A549 (cell line): Measurements from ENCODE around the gene GRK5. TPM values are rescaled to one million over a fixed set of nuclear protein-coding genes. Genes with fewer than 3 reads are reported as not detected.

ENCODE experiments used
- ATAC-seq, 2 experiments: fragments of 200-7000 bp in 1 of 2; fragments of >200 bp in 1 of 2; cut with Nextera tagmentation in 1 of 2; cut with Tn5 transposase in 1 of 2; 3 replicates each; pipeline versions ENCODE4 v1.8.0 to v1.9.1; 2018 to 2020; ENCODE audit warnings: mild to moderate bottlenecking in 1 of 2, moderate library complexity in 1 of 2
- CTCF ChIA-PET: fragments of 300-600 bp; sonication (Branson Sonifier 250); formaldehyde crosslinking; extraction: SDS; loops from one replicate; lab custom pipeline; 2021; ENCODE audit warnings: antibody characterized with exemption, inconsistent platforms; lab: Yijun Ruan, JAX
- POLR2A ChIA-PET: fragments of 350-600 bp; formaldehyde crosslinking; extraction: SDS; loops from one replicate; lab custom pipeline; 2021; ENCODE audit warnings: antibody characterized with exemption, inconsistent platforms; lab: Yijun Ruan, JAX
- DNase-seq, 2 experiments: peaks; one replicate each; pipeline versions ENCODE4 v3.0.0 to v3.0.0-alpha.2; 2011 to 2016; ENCODE audit warnings: low read depth in 1 of 2, low spot score in 1 of 2
- FAIRE-seq: peaks from 2 replicates; lab custom pipeline; 2011; peaks lifted over from hg19 to GRCh38; lab: Jason Lieb, UNC
- H3K27ac ChIP-seq, 2 experiments: fragments of >200 bp; sonication (Bioruptor Twin); formaldehyde crosslinking; 3 replicates each; pipeline ENCODE4 v1.5.1; 2016 to 2017
- H3K4me1 ChIP-seq: fragments of >200 bp; sonication (Bioruptor Twin); formaldehyde crosslinking; 3 replicates; pipeline ENCODE4 v1.6.1; 2016
- H3K4me2 ChIP-seq: fragments of >200 bp; sonication (Bioruptor Twin); formaldehyde crosslinking; 3 replicates; pipeline ENCODE4 v1.6.1; 2016
- H3K4me3 ChIP-seq: fragments of >200 bp; sonication (Bioruptor Twin); formaldehyde crosslinking; 3 replicates; pipeline ENCODE4 v1.5.1; 2016
- H3K9me3 ChIP-seq: fragments of >200 bp; sonication (Bioruptor Twin); formaldehyde crosslinking; 3 replicates; pipeline ENCODE4 v1.6.1; 2016
- CBX2 ChIP-seq: fragments of 200-600 bp; sonication (generic); IDR thresholded peaks from 2 replicates; pipeline ENCODE4 v1.6.1; 2016; ENCODE audit warnings: low read depth, mild to moderate bottlenecking, borderline replicate concordance
- CBX8 ChIP-seq: fragments of 200-600 bp; sonication (generic); IDR thresholded peaks from 2 replicates; pipeline ENCODE4 v1.6.1; 2016
- CEBPB ChIP-seq, 2 experiments: fragments of >200 bp in 1 of 2; sonication (Bioruptor Twin) in 1 of 2; formaldehyde crosslinking in 1 of 2; IDR thresholded peaks; 2 replicates each; pipeline ENCODE4 v1.6.1; 2012 to 2016
- CHD4 ChIP-seq: fragments of 200-600 bp; sonication (generic); IDR thresholded peaks from 2 replicates; pipeline ENCODE4 v1.6.1; 2016; ENCODE audit warnings: antibody characterized with exemption, mild to moderate bottlenecking, borderline replicate concordance
- E2F6 ChIP-seq: IDR thresholded peaks from 2 replicates; pipeline ENCODE4 v1.6.1; 2012; ENCODE audit warnings: low read depth, borderline replicate concordance
- EHF ChIP-seq: fragments of 250-450 bp; sonication (Bioruptor Pico); IDR thresholded peaks from 2 replicates; pipeline ENCODE4 v1.5.0; 2020; ENCODE audit warnings: mild to moderate bottlenecking
- ELK1 ChIP-seq: fragments of 150-350 bp; IDR thresholded peaks from 2 replicates; pipeline ENCODE4 v1.6.1; 2014; ENCODE audit warnings: low read depth, mild to moderate bottlenecking, low read length
- ESRRA ChIP-seq: fragments of 150-350 bp; IDR thresholded peaks from 2 replicates; pipeline ENCODE4 v1.6.1; 2014; ENCODE audit warnings: mild to moderate bottlenecking, low read length, borderline replicate concordance
- FOSL2 ChIP-seq, 2 experiments: fragments of 450-650 bp in 1 of 2; fragments of >200 bp in 1 of 2; sonication (Bioruptor Twin) in 1 of 2; formaldehyde crosslinking; IDR thresholded peaks; 2 replicates each; pipeline versions ENCODE4 v1.5.0 to v1.6.1; 2016 to 2020; ENCODE audit warnings: mild to moderate bottlenecking in 1 of 2, moderate library complexity in 1 of 2
- FOXS1 ChIP-seq: fragments of 250-450 bp; sonication (Bioruptor Pico); IDR thresholded peaks from 2 replicates; pipeline ENCODE4 v1.5.0; 2020; ENCODE audit warnings: mild to moderate bottlenecking, moderate library complexity
- HEYL ChIP-seq: fragments of 250-450 bp; sonication (Bioruptor Pico); IDR thresholded peaks from 2 replicates; pipeline ENCODE4 v1.8.0; 2021; ENCODE audit warnings: mild to moderate bottlenecking, moderate library complexity
- HOXB5 ChIP-seq: fragments of 250-450 bp; sonication (Bioruptor Pico); IDR thresholded peaks from 2 replicates; pipeline ENCODE4 v1.5.0; 2020; ENCODE audit warnings: mild to moderate bottlenecking, moderate library complexity
- JUN ChIP-seq, 2 experiments: fragments of >200 bp; sonication (Bioruptor Twin); formaldehyde crosslinking; IDR thresholded peaks; 2 replicates in 1 of 2; 3 replicates in 1 of 2; pipeline ENCODE4 v1.6.1; 2016 to 2017
- JUNB ChIP-seq: fragments of >200 bp; sonication (Bioruptor Twin); formaldehyde crosslinking; IDR thresholded peaks from 2 replicates; pipeline ENCODE4 v1.6.1; 2016
- MAFK ChIP-seq: fragments of 450-650 bp; IDR thresholded peaks from 2 replicates; pipeline ENCODE4 v1.6.1; 2014; ENCODE audit not compliant: partially characterized antibody
- NPAS2 ChIP-seq: fragments of 250-450 bp; sonication (Bioruptor Pico); IDR thresholded peaks from 2 replicates; pipeline ENCODE4 v1.8.0; 2022; ENCODE audit warnings: mild to moderate bottlenecking, moderate library complexity, borderline replicate concordance
- PBX3 ChIP-seq: IDR thresholded peaks from 2 replicates; pipeline ENCODE4 v1.6.1; 2012
- PHF8 ChIP-seq: fragments of 200-600 bp; sonication (generic); IDR thresholded peaks from 2 replicates; pipeline ENCODE4 v1.6.1; 2016; ENCODE audit warnings: low read depth, mild to moderate bottlenecking, antibody characterized with exemption, moderate library complexity, borderline replicate concordance
- POLR2AphosphoS2 ChIP-seq: conservative IDR thresholded peaks from 2 replicates; pipeline ENCODE4 v1.6.1; 2012; ENCODE audit warnings: low read length, improper control_type of control experiment, inconsistent platforms
- RAD21 ChIP-seq, 2 experiments: fragments of >200 bp in 1 of 2; sonication (Bioruptor Twin) in 1 of 2; formaldehyde crosslinking in 1 of 2; IDR thresholded peaks in 1 of 2; conservative IDR thresholded peaks in 1 of 2; 2 replicates in 1 of 2; 3 replicates in 1 of 2; pipeline ENCODE4 v1.6.1; 2012 to 2018; ENCODE audit warnings: inconsistent platforms in 1 of 2
- RFX5 ChIP-seq: fragments of 450-650 bp; IDR thresholded peaks from 2 replicates; pipeline ENCODE4 v1.7.1; 2014; ENCODE audit warnings: antibody characterized with exemption, mild to moderate bottlenecking, moderate library complexity
- SREBF2 ChIP-seq: fragments of 450-650 bp; IDR thresholded peaks from 2 replicates; pipeline ENCODE4 v1.6.1; 2014; ENCODE audit warnings: mild to moderate bottlenecking, moderate library complexity
- TFCP2L1 ChIP-seq: fragments of 250-450 bp; sonication (Bioruptor Pico); IDR thresholded peaks from 2 replicates; pipeline ENCODE4 v1.5.0; 2021; ENCODE audit warnings: mild to moderate bottlenecking
- USF2 ChIP-seq: fragments of 450-650 bp; IDR thresholded peaks from 2 replicates; pipeline ENCODE4 v1.6.1; 2014; ENCODE audit warnings: antibody characterized with exemption
- ZC3H11A ChIP-seq: fragments of 450-650 bp; IDR thresholded peaks from 2 replicates; pipeline ENCODE4 v1.6.1; 2014; ENCODE audit warnings: antibody characterized with exemption, mild to moderate bottlenecking
- ZNF302 ChIP-seq: fragments of 250-450 bp; sonication (Bioruptor Pico); IDR thresholded peaks from 2 replicates; pipeline ENCODE4 v1.9.0; 2021; ENCODE audit warnings: inconsistent platforms, mild to moderate bottlenecking, moderate library complexity
- WGBS: methylation state at CpG from one replicate; pipeline ENCODE4 v1.1.6; 2017; ENCODE audit errors: missing lambda C conversion rate; 5-methylcytosine and 5-hydroxymethylcytosine counted together
- polyA plus RNA-seq, 4 experiments: library from polyadenylated mRNA; depleted of rRNA in 3 of 4; stranded (reverse); fragments of >200 nt; fragmentation: RNase III in 1 of 4; extraction: RNeasy Plus Mini Kit Qiagen cat#74134 plus additional on column Dnase treatment in 1 of 4; gene quantifications; 2 replicates in 3 of 4; 3 replicates in 1 of 4; pipeline ENCODE4 v1.2.3, GENCODE V29; 2011 to 2017

GRK5 gene
- polyA plus RNA-seq, 2 of the 4 experiments (the other 2 are of a cell fraction), result 5.0 to 7.9 TPM

GRCh38 chr10:119494236-119495020 lies 287.1 kb downstream of the GRK5 start:
- Histone ChIP-seq H3K9me3 (no peaks in the 10 kb centered on the region), H3K4me3 (no peak overlapping the region), H3K4me2 (peak overlapping the region; percentile 35), H3K27ac (no peak overlapping the region)
- no peak for ATAC-seq
- POLR2A ChIA-PET, result no interaction called here
- CTCF ChIA-PET, result interaction anchor here (0.7 to 11.1 kb wide), 5 partner anchors 49 to 305 kb away, joined by 3 to 107 read pairs (median 4); partner anchors contain the start of gene GRK5
- no peak for FAIRE-seq
- no peak for DNase-seq
- TF ChIP-seq USF2 (no peak), FOSL2 (IDR thresholded peaks at IDR 0.05) (no peak), FOSL2 (CRISPR knock-in tag; IDR thresholded peaks at IDR 0.05) (peak; percentile 37)
- TF ChIP-seq, all 56 proteins: peak for 1
- 42% methylated on average over 6 of the region's 6 CpGs for WGBS
- peaks cover 18% of the 10 kb centered on the region for H3K4me1 ChIP-seq

GRCh38 chr10:119495021-119495505 lies 287.7 kb downstream of the GRK5 start:
- no peak overlapping the region for H3K4me3 ChIP-seq
- ATAC-seq (no peak; a peak in 2 of 6 replicates), DNase-seq (no peak), FAIRE-seq (no peak)
- no peaks in the 10 kb centered on the region for H3K9me3 ChIP-seq
- CTCF ChIA-PET, result interaction anchor here (0.7 to 11.1 kb wide), 3 partner anchors 50 to 306 kb away, joined by 3 to 107 read pairs (median 14); partner anchors contain the start of gene GRK5
- peaks cover 14% of the 10 kb centered on the region for H3K4me1 ChIP-seq
- no peak for TF ChIP-seq FOSL2 (IDR thresholded peaks at IDR 0.05)
- no peak for TF ChIP-seq FOSL2 (CRISPR knock-in tag; IDR thresholded peaks at IDR 0.05)
- TF ChIP-seq FOXS1, result no peak
- no peak for TF ChIP-seq PBX3
- TF ChIP-seq POLR2AphosphoS2, result no peak
- TF ChIP-seq ZC3H11A, result no peak
- TF ChIP-seq CBX2, result no peak
- TF ChIP-seq ESRRA, result no peak
- TF ChIP-seq HOXB5 (CRISPR knock-in tag), result no peak
- no peak for TF ChIP-seq ZNF302 (CRISPR knock-in tag)
- TF ChIP-seq JUN (IDR thresholded peaks at IDR 0.05), result no peak
- TF ChIP-seq TFCP2L1 (CRISPR knock-in tag), result no peak
- TF ChIP-seq JUNB, result no peak
- no peak for TF ChIP-seq NPAS2 (CRISPR knock-in tag)
- TF ChIP-seq PHF8, result no peak
- TF ChIP-seq RFX5, result no peak
- POLR2A ChIA-PET, result no interaction called here
- 94% methylated on average over 5 of the region's 5 CpGs for WGBS
- H3K4me2 ChIP-seq, result peak overlapping the region; percentile 35
- H3K27ac ChIP-seq, result no peak overlapping the region

- WGBS, result 95% methylated on average over 3 of the region's 3 CpGs
- Histone ChIP-seq H3K4me2 (no peak overlapping the region), H3K4me3 (no peak overlapping the region)
- ChIA-PET CTCF (interaction anchor here (3.4 to 11.1 kb wide), 2 partner anchors 50 to 288 kb away, joined by 14 to 107 read pairs; partner anchors contain the start of gene GRK5), POLR2A (no interaction called here)
- FAIRE-seq (no peak), ATAC-seq (no peak), DNase-seq (no peak)
- TF ChIP-seq CBX8, result no peak
- TF ChIP-seq ZC3H11A, result no peak
- no peak for TF ChIP-seq SREBF2
- TF ChIP-seq ELK1, result no peak
- no peak for TF ChIP-seq FOSL2 (IDR thresholded peaks at IDR 0.05)
- TF ChIP-seq FOSL2 (CRISPR knock-in tag; IDR thresholded peaks at IDR 0.05), result no peak
- TF ChIP-seq FOXS1, result no peak
- TF ChIP-seq RAD21 (conservative IDR thresholded peaks at IDR 0.05 in 1 of 2, IDR thresholded peaks at IDR 0.05 in 1 of 2), result no peak
- no peak for TF ChIP-seq MAFK
- TF ChIP-seq CEBPB (IDR thresholded peaks at IDR 0.05), result no peak
- no peak for TF ChIP-seq HEYL (CRISPR knock-in tag)
- TF ChIP-seq E2F6, result no peak
- no peak for TF ChIP-seq EHF (CRISPR knock-in tag)
- no peak for TF ChIP-seq CHD4
- TF ChIP-seq, all 56 proteins: peak for 0
- Histone ChIP-seq H3K27ac (no peak overlapping the region), H3K4me1 (peaks cover 14% of the 10 kb centered on the region), H3K9me3 (no peaks in the 10 kb centered on the region)
Measured at GRCh38 chr10:119495545-119495944, 288.2 kb downstream of the GRK5 start.
